Kidney capillary endothelial cell (primary cell): Measurements from ENCODE around the gene PTH1R.

ENCODE experiments used
- DNase-seq: peaks from one replicate; pipeline ENCODE4 v3.0.0-alpha.2; 2018; ENCODE audit warnings: low spot score

PTH1R gene

DNA sequence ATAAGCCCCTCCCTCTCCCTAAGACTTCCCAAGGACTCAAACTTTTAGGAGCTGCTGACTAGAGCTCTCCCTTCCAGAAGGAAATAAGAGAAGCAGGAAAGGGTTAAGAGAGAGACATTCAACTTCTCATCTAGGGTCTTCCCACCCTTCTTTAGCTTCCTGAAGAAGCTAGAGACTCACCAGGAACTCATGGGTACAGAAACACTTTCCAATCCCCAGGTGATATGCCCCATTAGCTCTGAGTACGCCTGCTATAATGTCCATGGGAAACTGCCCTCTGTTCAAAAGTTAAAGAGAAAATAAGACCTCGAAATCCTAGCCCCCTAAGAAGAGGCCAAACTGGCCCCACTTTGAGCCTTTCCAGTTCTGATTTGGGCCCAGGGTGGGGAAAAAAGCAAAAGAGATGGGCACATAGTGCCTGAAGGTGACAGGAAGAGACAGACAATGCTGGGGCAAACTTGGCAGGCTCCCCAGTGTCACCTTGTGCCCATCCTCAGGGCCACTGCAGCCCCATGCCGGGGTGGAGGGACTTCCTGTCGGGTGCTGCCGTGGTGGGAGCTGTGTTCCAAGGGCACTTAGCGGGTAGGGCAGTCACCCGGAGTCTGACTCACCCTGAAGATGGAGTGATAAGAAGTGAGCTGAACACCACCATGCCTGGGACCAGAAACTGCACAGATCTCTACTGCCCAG, 69.5 kb downstream of the PTH1R start:
- DNase-seq: no peak

DNA sequence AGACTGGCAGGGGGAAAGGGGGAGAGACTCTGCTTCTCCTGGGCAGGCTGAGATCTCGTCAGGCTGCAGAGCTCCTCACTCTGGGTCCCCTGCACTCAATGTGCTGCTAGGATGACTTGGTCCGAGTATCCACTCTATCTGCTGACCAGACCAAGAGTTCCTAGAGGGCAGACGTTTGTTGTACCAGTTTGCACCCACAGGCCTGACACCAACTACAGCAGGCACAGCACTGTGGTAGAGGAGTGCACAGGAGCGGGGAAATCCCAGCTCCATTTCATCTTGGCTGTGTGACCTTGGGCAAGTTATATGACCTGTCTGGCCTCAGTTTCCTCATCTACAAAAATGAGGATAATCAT, 70.0 kb downstream of the PTH1R start:
- no peak for DNase-seq

DNA sequence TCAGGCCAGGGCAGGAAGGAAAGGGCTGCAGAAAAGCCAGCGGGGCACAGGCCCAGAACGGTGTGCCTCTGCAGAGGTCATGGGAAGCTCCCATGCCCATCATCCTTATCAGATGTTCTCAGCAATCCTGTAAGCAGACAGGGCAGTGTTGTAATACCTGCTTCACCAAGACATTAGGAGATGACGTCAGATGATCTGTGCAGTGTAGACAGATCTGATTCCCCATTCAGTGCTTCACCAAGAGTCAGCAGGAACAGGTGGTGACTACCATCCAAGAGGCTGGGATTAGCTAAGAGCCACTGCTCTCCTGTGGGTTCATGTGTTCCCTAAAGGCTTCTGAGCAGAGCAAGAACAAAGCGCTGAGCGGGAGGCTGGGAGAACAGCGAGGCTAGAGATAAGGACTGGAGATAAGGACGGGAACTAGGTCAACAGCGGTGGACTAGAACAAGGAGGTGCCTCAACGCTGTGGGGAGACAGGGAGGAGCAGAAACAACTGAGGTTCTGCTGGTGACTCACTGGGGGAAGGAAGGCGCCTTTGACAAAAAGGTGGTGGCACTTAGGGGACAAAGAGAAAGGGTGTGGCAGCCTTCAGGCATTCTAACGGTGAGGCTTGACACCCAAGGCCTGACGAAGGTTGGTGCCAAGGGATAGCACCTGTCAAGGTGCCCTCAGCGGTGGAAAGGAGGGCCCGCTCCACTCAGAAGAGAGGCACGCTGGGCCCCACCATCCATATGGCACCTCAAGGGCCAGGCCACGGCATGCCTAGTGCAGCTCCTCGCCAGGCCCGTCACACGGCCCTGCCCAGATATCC, 70.7 kb downstream of the PTH1R start:
- DNase-seq: no peak

DNA sequence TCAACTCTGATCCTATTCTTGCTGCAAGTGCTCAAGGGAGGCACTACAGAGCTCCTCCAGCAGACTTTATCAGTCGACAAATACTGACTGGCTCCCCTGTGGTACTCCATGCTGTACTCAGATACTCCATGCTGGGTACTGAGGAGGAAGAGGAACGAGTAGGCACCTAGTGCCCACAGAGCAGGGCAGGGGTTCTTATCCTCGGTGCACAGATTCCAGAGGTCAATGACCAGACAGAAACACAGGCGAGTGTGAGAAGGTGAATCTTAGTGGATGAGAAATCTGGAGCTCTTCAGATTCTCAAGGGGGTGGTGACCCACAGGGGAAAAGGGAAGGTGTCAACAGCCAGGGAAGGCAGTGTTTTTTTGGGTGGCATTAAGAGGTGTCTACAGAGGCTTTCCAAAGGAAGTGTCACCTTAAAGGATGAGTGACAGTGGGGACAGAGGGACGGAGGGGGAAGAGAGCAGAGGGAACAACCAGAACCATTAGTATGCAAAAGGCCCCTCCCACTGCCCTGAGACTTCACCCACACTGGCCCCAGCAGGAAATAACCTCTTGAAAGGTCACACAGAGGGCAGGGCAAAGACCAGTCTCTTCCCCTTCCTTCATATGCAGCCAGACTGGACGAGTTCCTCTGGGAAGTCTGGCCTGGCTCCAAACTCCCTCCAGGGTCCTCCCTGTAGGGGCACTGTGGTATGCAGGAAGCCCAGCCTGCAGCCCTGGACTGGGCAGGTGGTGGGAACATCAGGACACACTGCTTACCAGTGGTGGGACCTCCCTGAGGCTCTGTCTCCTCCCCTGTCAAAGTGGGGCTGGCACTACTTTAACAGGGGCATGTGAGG, 71.5 kb downstream of the PTH1R start:
- DNase-seq: peak; percentile 69

DNA sequence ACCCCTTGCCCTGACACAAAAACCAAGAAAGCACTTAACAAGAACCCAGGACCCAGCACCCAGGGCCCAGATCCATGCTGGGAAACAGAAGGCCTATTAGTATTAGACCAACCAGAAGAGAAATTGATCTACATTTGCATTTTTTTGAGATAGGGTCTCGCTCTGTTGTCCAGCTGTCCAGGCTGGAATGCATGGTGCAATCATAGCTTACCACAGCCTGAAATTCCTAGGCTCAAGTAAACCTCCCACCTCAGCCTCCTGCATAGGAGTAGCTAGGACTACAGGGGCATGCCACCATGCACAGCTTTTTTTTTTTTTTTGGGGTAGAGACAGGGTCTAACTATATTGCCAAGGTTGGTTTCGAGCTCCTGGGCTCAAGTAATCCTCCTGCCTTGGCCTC, 72.7 kb downstream of the PTH1R start:
- no peak for DNase-seq

DNA sequence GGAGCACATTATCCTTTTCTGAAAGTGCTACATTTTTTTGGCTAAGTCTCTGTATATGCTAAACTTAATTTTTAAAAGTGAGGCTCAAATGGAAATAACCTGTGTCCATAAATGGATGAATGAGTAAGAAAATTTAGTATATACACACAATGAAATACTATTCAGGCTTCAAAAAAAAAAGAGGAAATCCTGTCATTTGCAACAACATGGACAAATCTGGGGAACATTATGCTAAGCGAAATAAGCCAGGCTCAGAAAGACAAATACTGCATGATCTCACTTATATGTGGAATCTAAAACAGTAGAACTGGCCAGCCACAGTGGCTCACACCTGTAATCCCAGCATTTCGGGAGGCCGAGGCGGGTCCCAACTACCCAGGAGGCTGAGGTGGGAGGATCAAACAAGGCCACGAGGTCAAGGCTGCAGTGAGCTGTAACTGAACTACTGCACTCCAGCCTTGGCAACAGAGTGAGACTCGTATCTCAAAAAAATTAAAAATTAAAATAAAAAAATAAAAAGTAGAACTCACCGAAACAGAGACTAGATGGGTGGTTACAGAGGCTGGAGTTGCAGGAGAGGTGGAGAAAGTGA, 73.2 kb downstream of the PTH1R start:
- no peak for DNase-seq

DNA sequence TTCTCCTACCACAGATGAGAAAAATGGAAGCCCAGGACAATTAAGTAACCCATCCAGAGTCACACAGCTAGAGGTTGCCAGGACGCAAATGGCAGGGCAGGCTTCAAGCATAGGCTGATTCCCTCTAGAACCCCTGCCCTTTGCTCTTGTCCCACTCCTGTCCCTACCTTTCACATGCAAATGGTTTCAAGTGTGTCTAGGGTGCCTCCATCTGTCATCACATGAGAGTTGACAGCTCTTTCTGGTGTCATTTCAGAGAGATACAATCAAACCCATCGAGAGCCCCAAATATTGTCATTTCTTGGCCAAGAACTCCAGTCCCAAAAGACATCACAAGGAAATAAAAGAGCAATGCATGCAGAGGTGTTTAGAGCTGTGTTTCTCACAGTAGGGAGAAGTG, 75.3 kb downstream of the PTH1R start:
- no peak for DNase-seq
